Measurements from ENCODE around the gene GSAP. TPM values are rescaled to one million over a fixed set of nuclear protein-coding genes. Genes with fewer than 3 reads are reported as not detected.
"Not testable (repeated sequence)": the region's sequence is repeated elsewhere in the genome, so short reads cannot be mapped to it uniquely, and the experiment has no call there.

GSAP gene
- total RNA-seq, 1 experiment from 2014 or later = 25.7 TPM

DNA sequence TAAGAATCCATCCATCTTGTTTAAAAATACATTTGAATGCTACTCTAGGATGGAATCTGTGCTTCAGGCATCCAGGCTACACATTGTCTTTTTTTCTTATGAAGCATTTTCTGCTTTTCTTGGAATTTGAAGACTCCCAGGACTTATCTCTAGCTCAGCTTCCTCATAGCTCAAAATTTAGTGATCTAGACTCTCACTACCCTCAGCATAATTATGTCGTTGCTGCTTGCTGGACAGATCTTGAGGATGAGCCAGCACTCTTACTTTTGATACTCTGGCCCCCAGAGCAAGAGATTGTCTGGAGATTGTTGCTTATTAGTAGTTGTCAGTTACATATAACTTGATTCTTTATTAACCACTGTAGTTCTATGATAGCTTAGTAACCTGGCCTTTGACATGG, 133.3 kb downstream of the GSAP start:
- no peak overlapping the region for H3K27ac Mint-ChIP-seq (ENCODE audit: unreplicated experiment)
- H3K4me1 Mint-ChIP-seq (ENCODE audit: low read depth, unreplicated experiment) = no peaks in the 10 kb centered on the region
- H3K4me3 Mint-ChIP-seq (ENCODE audit: unreplicated experiment) = no peak overlapping the region
- H3K27me3 ChIP-seq (replicated peaks; ENCODE audit: control insufficient read depth, insufficient read depth, low read length) = no peaks in the 10 kb centered on the region; the same call in 1 of the 2 replicates
- peaks cover 5% of the 10 kb centered on the region for H3K27me3 Mint-ChIP-seq (ENCODE audit: insufficient read depth, unreplicated experiment)
- no peak for DNase-seq
- H3K36me3 Mint-ChIP-seq (ENCODE audit: insufficient read depth, unreplicated experiment) = no peaks in the 10 kb centered on the region
- TF ChIP-seq, protein P1, sequence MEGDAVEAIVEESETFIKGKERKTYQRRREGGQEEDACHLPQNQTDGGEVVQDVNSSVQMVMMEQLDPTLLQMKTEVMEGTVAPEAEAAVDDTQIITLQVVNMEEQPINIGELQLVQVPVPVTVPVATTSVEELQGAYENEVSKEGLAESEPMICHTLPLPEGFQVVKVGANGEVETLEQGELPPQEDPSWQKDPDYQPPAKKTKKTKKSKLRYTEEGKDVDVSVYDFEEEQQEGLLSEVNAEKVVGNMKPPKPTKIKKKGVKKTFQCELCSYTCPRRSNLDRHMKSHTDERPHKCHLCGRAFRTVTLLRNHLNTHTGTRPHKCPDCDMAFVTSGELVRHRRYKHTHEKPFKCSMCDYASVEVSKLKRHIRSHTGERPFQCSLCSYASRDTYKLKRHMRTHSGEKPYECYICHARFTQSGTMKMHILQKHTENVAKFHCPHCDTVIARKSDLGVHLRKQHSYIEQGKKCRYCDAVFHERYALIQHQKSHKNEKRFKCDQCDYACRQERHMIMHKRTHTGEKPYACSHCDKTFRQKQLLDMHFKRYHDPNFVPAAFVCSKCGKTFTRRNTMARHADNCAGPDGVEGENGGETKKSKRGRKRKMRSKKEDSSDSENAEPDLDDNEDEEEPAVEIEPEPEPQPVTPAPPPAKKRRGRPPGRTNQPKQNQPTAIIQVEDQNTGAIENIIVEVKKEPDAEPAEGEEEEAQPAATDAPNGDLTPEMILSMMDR (IDR thresholded peaks at IDR 0.05; ENCODE audit: insufficient read depth in 1 of 2, low read depth in 1 of 2, low read length in 1 of 2, severe bottlenecking in 1 of 2, unreplicated experiment in 1 of 2) = no peak
- H3K9me3 ChIP-seq = no peaks in the 10 kb centered on the region
- H3K9me3 Mint-ChIP-seq (ENCODE audit: unreplicated experiment) = no peaks in the 10 kb centered on the region
- no peaks in the 10 kb centered on the region for H3K4me1 ChIP-seq
- no peaks in the 10 kb centered on the region for H3K36me3 ChIP-seq (ENCODE audit: control insufficient read depth, insufficient read depth, low read length)
- intact Hi-C loops (cut with micrococcal nuclease; ENCODE audit: unreplicated experiment) = no loop called here
- H3K4me3 ChIP-seq (ENCODE audit: low read depth, low read length) = no peak overlapping the region
- BruUV-seq (replicated peaks) = no TSS peak
- POLR2A ChIA-PET = no interaction called here
- CTCF ChIA-PET = no interaction called here

DNA sequence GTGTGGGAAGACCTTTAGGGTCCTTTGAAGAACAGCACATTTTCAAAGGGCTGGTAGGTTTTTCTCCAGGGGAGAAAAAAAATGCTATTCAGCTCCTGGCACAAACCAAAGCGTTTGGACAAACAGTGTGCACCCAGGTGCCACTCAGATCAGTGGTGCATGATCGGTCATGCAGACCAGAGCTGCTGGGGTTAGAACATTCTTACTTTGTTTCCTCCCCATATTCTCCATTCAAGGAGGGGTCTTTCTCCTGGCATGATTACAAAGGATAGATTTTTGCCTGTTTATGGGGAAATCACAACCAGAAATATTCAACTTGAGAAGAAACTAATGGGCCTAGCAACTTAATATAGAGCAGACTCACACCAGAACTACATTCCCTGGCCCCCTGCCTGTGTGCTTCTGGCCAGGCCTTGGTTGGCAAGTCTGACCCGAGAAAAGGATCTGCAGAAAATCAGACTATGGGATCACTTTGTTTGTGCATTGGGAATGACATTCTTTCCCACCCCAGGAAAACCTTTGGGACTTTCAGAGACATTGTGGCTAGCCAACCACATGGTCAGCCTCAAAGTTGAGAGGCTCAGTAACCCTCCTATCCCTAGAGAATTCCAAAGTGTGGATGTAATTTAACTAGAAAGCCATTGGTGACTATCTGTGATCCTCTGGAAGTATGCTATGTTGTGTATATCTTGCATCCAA, 134.2 kb downstream of the GSAP start:
- no peaks in the 10 kb centered on the region for H3K4me1 Mint-ChIP-seq (ENCODE audit: low read depth, unreplicated experiment)
- H3K36me3 Mint-ChIP-seq (ENCODE audit: insufficient read depth, unreplicated experiment) = no peaks in the 10 kb centered on the region
- H3K9me3 Mint-ChIP-seq (ENCODE audit: unreplicated experiment) = no peaks in the 10 kb centered on the region
- Histone ChIP-seq H3K9me3 (no peaks in the 10 kb centered on the region), H3K4me3 (ENCODE audit: low read depth, low read length) (no peak overlapping the region), H3K36me3 (ENCODE audit: control insufficient read depth, insufficient read depth, low read length) (no peaks in the 10 kb centered on the region), H3K27me3 (replicated peaks; ENCODE audit: control insufficient read depth, insufficient read depth, low read length) (no peaks in the 10 kb centered on the region; the same call in 1 of the 2 replicates), H3K4me1 (no peaks in the 10 kb centered on the region)
- H3K27me3 Mint-ChIP-seq (ENCODE audit: insufficient read depth, unreplicated experiment) = peaks cover 5% of the 10 kb centered on the region
- no peak overlapping the region for H3K27ac Mint-ChIP-seq (ENCODE audit: unreplicated experiment)
- intact Hi-C loops (cut with micrococcal nuclease; ENCODE audit: unreplicated experiment) = no loop called here
- no peak overlapping the region for H3K4me3 Mint-ChIP-seq (ENCODE audit: unreplicated experiment)
- BruUV-seq (replicated peaks) = no TSS peak
- POLR2A ChIA-PET = no interaction called here
- DNase-seq = no peak
- CTCF ChIA-PET = no interaction called here
- TF ChIP-seq, protein P1 (IDR thresholded peaks at IDR 0.05; ENCODE audit: insufficient read depth in 1 of 2, low read depth in 1 of 2, low read length in 1 of 2, severe bottlenecking in 1 of 2, unreplicated experiment in 1 of 2) = no peak

DNA sequence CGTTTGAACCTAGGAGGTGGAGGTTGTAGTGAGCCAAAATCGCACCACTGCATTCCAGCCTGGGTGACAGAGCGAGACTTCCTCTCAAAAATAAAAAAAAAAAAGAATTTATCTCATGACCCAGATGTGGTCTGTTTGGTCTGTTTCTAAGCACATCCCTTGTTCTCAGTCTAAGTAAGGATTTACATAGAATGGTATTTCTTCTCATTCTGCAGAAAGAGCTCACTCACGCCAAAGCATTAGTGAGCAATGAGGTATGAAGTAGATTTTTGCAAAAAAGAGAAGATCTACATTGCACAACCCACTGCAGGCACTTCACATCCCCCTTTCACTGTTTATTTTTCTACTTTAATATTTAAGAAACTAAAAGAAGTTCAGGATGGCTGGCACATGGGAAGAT, 140.0 kb downstream of the GSAP start:
- TF ChIP-seq, protein P1 (IDR thresholded peaks at IDR 0.05; ENCODE audit: insufficient read depth in 1 of 2, low read depth in 1 of 2, low read length in 1 of 2, severe bottlenecking in 1 of 2, unreplicated experiment in 1 of 2) = no peak
- BruUV-seq (replicated peaks) = no TSS peak
- H3K36me3 ChIP-seq (ENCODE audit: control insufficient read depth, insufficient read depth, low read length) = no peaks in the 10 kb centered on the region
- no peak overlapping the region for H3K4me3 Mint-ChIP-seq (ENCODE audit: unreplicated experiment)
- H3K4me1 ChIP-seq = no peaks in the 10 kb centered on the region
- no peak overlapping the region for H3K4me3 ChIP-seq (ENCODE audit: low read depth, low read length)
- no peak for DNase-seq
- POLR2A ChIA-PET = no interaction called here
- H3K9me3 Mint-ChIP-seq (ENCODE audit: unreplicated experiment) = no peaks in the 10 kb centered on the region
- CTCF ChIA-PET = no interaction called here
- no peaks in the 10 kb centered on the region for H3K36me3 Mint-ChIP-seq (ENCODE audit: insufficient read depth, unreplicated experiment)
- H3K27me3 ChIP-seq (replicated peaks; ENCODE audit: control insufficient read depth, insufficient read depth, low read length) = no peaks in the 10 kb centered on the region
- intact Hi-C loops (cut with micrococcal nuclease; ENCODE audit: unreplicated experiment) = no loop called here
- no peaks in the 10 kb centered on the region for H3K9me3 ChIP-seq
- H3K27ac Mint-ChIP-seq (ENCODE audit: unreplicated experiment) = no peak overlapping the region
- H3K27me3 Mint-ChIP-seq (ENCODE audit: insufficient read depth, unreplicated experiment) = peaks cover 8% of the 10 kb centered on the region
- no peaks in the 10 kb centered on the region for H3K4me1 Mint-ChIP-seq (ENCODE audit: low read depth, unreplicated experiment)

DNA sequence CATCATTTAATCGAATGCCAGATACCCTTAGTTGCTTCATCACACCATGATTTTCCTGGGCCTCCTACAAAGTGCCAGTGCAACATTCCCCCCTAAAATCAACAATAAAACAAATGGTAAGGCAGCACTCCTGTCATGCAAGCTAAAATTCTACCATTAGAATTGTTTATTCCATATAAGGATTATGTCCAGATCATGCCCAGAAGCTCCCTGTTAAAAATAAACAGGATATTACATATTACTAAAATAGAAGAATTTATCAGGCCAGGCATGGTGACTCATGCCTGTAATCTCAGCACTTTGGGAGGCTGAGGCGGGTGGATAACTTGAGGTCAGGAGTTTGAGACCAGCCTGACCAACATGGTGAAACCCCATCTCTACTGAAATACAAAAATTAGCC, 140.5 kb downstream of the GSAP start:
- H3K4me3 ChIP-seq (ENCODE audit: low read depth, low read length); H3K9me3 Mint-ChIP-seq (ENCODE audit: unreplicated experiment); intact Hi-C loops (cut with micrococcal nuclease; ENCODE audit: unreplicated experiment); H3K27ac Mint-ChIP-seq (ENCODE audit: unreplicated experiment); H3K4me3 Mint-ChIP-seq (ENCODE audit: unreplicated experiment); H3K9me3 ChIP-seq; CTCF ChIA-PET; H3K27me3 Mint-ChIP-seq (ENCODE audit: insufficient read depth, unreplicated experiment); POLR2A ChIA-PET; H3K27me3 ChIP-seq (replicated peaks; ENCODE audit: control insufficient read depth, insufficient read depth, low read length); BruUV-seq (replicated peaks); H3K4me1 ChIP-seq; H3K36me3 ChIP-seq (ENCODE audit: control insufficient read depth, insufficient read depth, low read length); H3K36me3 Mint-ChIP-seq (ENCODE audit: insufficient read depth, unreplicated experiment); DNase-seq; H3K4me1 Mint-ChIP-seq (ENCODE audit: low read depth, unreplicated experiment): not testable (repeated sequence)

Data from Caco-2 (cell line).